Endothelial cell of umbilical vein (primary cell): ENCODE data around the gene BCL2. TPM values are rescaled to one million over a fixed set of nuclear protein-coding genes. Genes with fewer than 3 reads are reported as not detected.

Source experiments
- BruUV-seq: library from RNA; stranded (reverse); fragments of 400-500 nt; replicated peaks from 2 replicates; lab custom pipeline; 2021; lab: Mats Ljungman, UMichigan
- CTCF ChIA-PET: fragments of 300-600, 350-600 bp; sonication (Branson Sonifier 250); formaldehyde crosslinking; loops from one replicate; lab custom pipeline; 2021; ENCODE audit warnings: antibody characterized with exemption, inconsistent platforms; lab: Charles Lee
- POLR2A ChIA-PET: fragments of 300-600, 350-600 bp; sonication (Branson Sonifier 250); formaldehyde crosslinking; loops from one replicate; lab custom pipeline; 2021; ENCODE audit warnings: antibody characterized with exemption, inconsistent platforms; lab: Charles Lee
- DNase-seq: peaks from one replicate; pipeline ENCODE4 v3.0.0-alpha.2; 2011; ENCODE audit warnings: low read depth, low spot score
- FAIRE-seq: peaks from 2 replicates; lab custom pipeline; 2011; peaks lifted over from hg19 to GRCh38; lab: Jason Lieb, UNC
- H2AFZ ChIP-seq: 2 replicates; pipeline ENCODE4 v1.6.0; 2012; ENCODE audit warnings: low read depth, low read length, control low read depth, inconsistent platforms
- H3K27ac ChIP-seq: 2 replicates; pipeline ENCODE4 v1.5.1; 2011; ENCODE audit warnings: low read depth, mild to moderate bottlenecking, control low read depth, low read length, moderate library complexity; ENCODE audit not compliant: insufficient read depth
- H3K27me3 ChIP-seq, 2 experiments: 2 replicates each; pipeline versions ENCODE4 v1.6.0 to v1.6.1; 2011; ENCODE audit warnings: low read length in 2 of 2, mixed read lengths in 1 of 2; ENCODE audit not compliant: control insufficient read depth in 2 of 2, insufficient read depth in 2 of 2
- H3K36me3 ChIP-seq, 2 experiments: 2 replicates in 1 of 2; 3 replicates in 1 of 2; pipeline ENCODE4 v1.5.1; 2011; ENCODE audit warnings: low read length in 2 of 2, mild to moderate bottlenecking in 1 of 2, moderate library complexity in 1 of 2; ENCODE audit not compliant: control insufficient read depth in 2 of 2, insufficient read depth in 2 of 2; ENCODE audit errors: extremely low read depth in 1 of 2
- H3K4me1 ChIP-seq: 3 replicates; pipeline ENCODE4 v1.5.1; 2011; ENCODE audit warnings: mild to moderate bottlenecking, low read length; ENCODE audit not compliant: control insufficient read depth, insufficient read depth; ENCODE audit errors: extremely low read depth
- H3K4me2 ChIP-seq: 2 replicates; pipeline ENCODE4 v1.6.1; 2011; ENCODE audit warnings: low read length, control low read depth, mixed read lengths; ENCODE audit not compliant: insufficient read depth
- H3K4me3 ChIP-seq, 3 experiments: fragments of 200-600 bp in 1 of 3; sonication (generic), shearing (Covaris generic) in 1 of 3; replicated peaks in 1 of 3; 2 replicates each; pipeline ENCODE4 v1.5.1; 2011 to 2016; ENCODE audit warnings: control low read depth in 3 of 3, low read length in 3 of 3, mild to moderate bottlenecking in 2 of 3, inconsistent platforms in 1 of 3, low read depth in 1 of 3, moderate library complexity in 1 of 3; ENCODE audit not compliant: insufficient read depth in 1 of 3
- H3K79me2 ChIP-seq: 2 replicates; pipeline ENCODE4 v1.6.0; 2012; ENCODE audit warnings: low read length, inconsistent platforms; ENCODE audit not compliant: control insufficient read depth, insufficient read depth
- H3K9ac ChIP-seq: replicated peaks from 2 replicates; pipeline ENCODE3; 2011; ENCODE audit warnings: low read length, control low read depth; ENCODE audit not compliant: insufficient read depth; ENCODE audit errors: extremely low read depth
- H3K9me1 ChIP-seq: replicated peaks from 3 replicates; pipeline ENCODE4 v1.6.0; 2011; ENCODE audit warnings: mild to moderate bottlenecking, low read length; ENCODE audit not compliant: control insufficient read depth, insufficient read depth; ENCODE audit errors: extremely low read depth
- H3K9me3 ChIP-seq: replicated peaks from 2 replicates; pipeline ENCODE4 v1.5.1; 2012; ENCODE audit warnings: low read length, inconsistent platforms; ENCODE audit not compliant: control insufficient read depth, insufficient read depth
- H4K20me1 ChIP-seq: replicated peaks from 2 replicates; pipeline ENCODE3; 2011; ENCODE audit warnings: mild to moderate bottlenecking, low read length; ENCODE audit not compliant: control insufficient read depth, insufficient read depth; ENCODE audit errors: extremely low read depth
- EZH2 ChIP-seq: IDR thresholded peaks from 2 replicates; pipeline ENCODE4 v1.6.1; 2012; ENCODE audit warnings: borderline replicate concordance, low read depth, mild to moderate bottlenecking, moderate library complexity, low read length, inconsistent platforms; ENCODE audit not compliant: severe bottlenecking
- FOS ChIP-seq: IDR thresholded peaks from 2 replicates; pipeline ENCODE4 v1.6.1; 2011; ENCODE audit warnings: mild to moderate bottlenecking, low read length, moderate library complexity, borderline replicate concordance; ENCODE audit not compliant: insufficient read depth
- GATA2 ChIP-seq: IDR thresholded peaks from 2 replicates; pipeline ENCODE4 v1.7.0; 2011; ENCODE audit warnings: low read depth, mild to moderate bottlenecking, moderate library complexity, mixed read lengths, low read length; ENCODE audit not compliant: insufficient read length, insufficient read depth
- JUN ChIP-seq: IDR thresholded peaks from 2 replicates; pipeline ENCODE4 v1.6.1; 2011; ENCODE audit warnings: borderline replicate concordance, low read depth; ENCODE audit not compliant: insufficient read length, insufficient read depth
- MYC ChIP-seq: IDR thresholded peaks from one replicate; pipeline ENCODE4 v1.6.1; 2011; ENCODE audit warnings: mild to moderate bottlenecking, low read depth, low read length
- POLR2A ChIP-seq: IDR thresholded peaks from 2 replicates; pipeline ENCODE4 v1.6.1; 2012; ENCODE audit warnings: low read depth, mild to moderate bottlenecking, control low read depth, low read length
- POLR2AphosphoS5 ChIP-seq: IDR thresholded peaks from 2 replicates; pipeline ENCODE4 v1.6.1; 2012; ENCODE audit warnings: low read depth, mild to moderate bottlenecking, control low read depth, low read length, moderate library complexity; ENCODE audit not compliant: insufficient read depth
- dilution Hi-C: fragments of 300-500 bp; cut with MboI; formaldehyde crosslinking; loops from one replicate; pipeline ENCODE4 v1.15.0; 2019; ENCODE audit warnings: low sequenced_read_pairs; ENCODE audit not compliant: extremely low pct_ligation_motif_present
- intact Hi-C: fragments of 100-400 bp; cut with micrococcal nuclease; formaldehyde crosslinking; loops from one replicate; pipeline ENCODE4 v1.10.0; 2022
- polyA plus RNA-seq, 4 experiments: library from polyadenylated mRNA; depleted of rRNA in 3 of 4; stranded (reverse) in 3 of 4; unstranded in 1 of 4; fragments of >200 nt; gene quantifications; 2 replicates each; pipeline versions ENCODE4 v1.2.1 to v1.2.3, GENCODE V29; 2011 to 2012; ENCODE audit warnings: missing spikeins in 1 of 4
- total RNA-seq: library from RNA; stranded (reverse); gene quantifications from 2 replicates; pipeline ENCODE4 v1.2.3, GENCODE V29; 2021
- TF ChIP-seq, protein P1 (sequence below), 2 donors: IDR thresholded peaks; 1 replicate in 1 of 2; 2 replicates in 1 of 2; pipeline ENCODE4 v1.5.1; 2011; ENCODE audit warnings: low read length in 2 of 2, mild to moderate bottlenecking in 2 of 2, moderate library complexity in 2 of 2, control low read depth in 1 of 2, inconsistent platforms in 1 of 2, low read depth in 1 of 2; ENCODE audit not compliant: insufficient read depth in 1 of 2; ENCODE audit errors: extremely low read depth in 1 of 2
- TF ChIP-seq, protein P2 (sequence below): IDR thresholded peaks from 2 replicates; pipeline ENCODE4 v1.6.1; 2011; ENCODE audit not compliant: insufficient read depth, insufficient read length

BCL2 gene
- total and polyA plus RNA-seq, 2 donors (not counting 3 experiments of a cell fraction or from before 2014, with no cell fraction given) = 0.35 to 5.0 TPM

DNA sequence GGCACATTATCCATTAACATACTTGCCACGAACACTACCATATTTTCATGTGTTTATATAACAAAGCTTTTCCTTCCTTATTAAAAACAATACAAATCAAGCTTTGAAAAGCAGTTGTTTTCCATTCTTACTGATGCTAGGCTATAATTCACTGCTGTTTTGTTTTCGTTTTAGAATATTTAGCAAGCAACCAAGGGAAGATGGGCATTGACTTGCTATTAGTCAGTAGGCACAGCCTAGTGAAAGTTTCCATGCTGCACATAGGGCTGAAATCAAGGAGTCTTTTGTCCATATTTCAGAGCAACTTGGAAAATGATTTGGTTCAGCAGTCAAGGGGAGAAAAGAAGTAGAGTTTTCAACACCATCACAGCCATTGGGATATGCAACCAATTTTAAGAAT is 31.3 kb downstream of the BCL2 start:
- Histone ChIP-seq H4K20me1 (no peaks in the 10 kb centered on the region), H3K27ac (no peak overlapping the region), H2AFZ (no peak overlapping the region), H3K9me3 (no peaks in the 10 kb centered on the region), H3K36me3 (no peaks in the 10 kb centered on the region), H3K4me1 (no peaks in the 10 kb centered on the region), H3K9ac (no peak overlapping the region), H3K79me2 (no peaks in the 10 kb centered on the region), H3K4me2 (no peak overlapping the region), H3K4me3 (no peak overlapping the region), H3K9me1 (no peaks in the 10 kb centered on the region), H3K27me3 (no peaks in the 10 kb centered on the region)
- POLR2A ChIA-PET = no interaction called here
- no TSS peak for BruUV-seq
- DNase-seq (no peak), FAIRE-seq (no peak)
- dilution Hi-C loops (no loop called here), intact Hi-C loops (no loop called here)
- CTCF ChIA-PET = interaction anchor here (1.1 kb wide), 1 partner anchor 10 kb away, joined by 3 read pairs; no protein-coding TSS in a partner anchor
- TF ChIP-seq, protein P1, sequence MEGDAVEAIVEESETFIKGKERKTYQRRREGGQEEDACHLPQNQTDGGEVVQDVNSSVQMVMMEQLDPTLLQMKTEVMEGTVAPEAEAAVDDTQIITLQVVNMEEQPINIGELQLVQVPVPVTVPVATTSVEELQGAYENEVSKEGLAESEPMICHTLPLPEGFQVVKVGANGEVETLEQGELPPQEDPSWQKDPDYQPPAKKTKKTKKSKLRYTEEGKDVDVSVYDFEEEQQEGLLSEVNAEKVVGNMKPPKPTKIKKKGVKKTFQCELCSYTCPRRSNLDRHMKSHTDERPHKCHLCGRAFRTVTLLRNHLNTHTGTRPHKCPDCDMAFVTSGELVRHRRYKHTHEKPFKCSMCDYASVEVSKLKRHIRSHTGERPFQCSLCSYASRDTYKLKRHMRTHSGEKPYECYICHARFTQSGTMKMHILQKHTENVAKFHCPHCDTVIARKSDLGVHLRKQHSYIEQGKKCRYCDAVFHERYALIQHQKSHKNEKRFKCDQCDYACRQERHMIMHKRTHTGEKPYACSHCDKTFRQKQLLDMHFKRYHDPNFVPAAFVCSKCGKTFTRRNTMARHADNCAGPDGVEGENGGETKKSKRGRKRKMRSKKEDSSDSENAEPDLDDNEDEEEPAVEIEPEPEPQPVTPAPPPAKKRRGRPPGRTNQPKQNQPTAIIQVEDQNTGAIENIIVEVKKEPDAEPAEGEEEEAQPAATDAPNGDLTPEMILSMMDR (IDR thresholded peaks at IDR 0.05; ENCODE audit: extremely low read depth in 1 of 2, insufficient read depth in 1 of 2, low read depth in 1 of 2, low read length in 2 of 2) = no peak
- TF ChIP-seq EZH2 (no peak), POLR2A (no peak), JUN (no peak), MYC (no peak), POLR2AphosphoS5 (no peak), GATA2 (no peak), FOS (no peak)
- TF ChIP-seq, protein P2, sequence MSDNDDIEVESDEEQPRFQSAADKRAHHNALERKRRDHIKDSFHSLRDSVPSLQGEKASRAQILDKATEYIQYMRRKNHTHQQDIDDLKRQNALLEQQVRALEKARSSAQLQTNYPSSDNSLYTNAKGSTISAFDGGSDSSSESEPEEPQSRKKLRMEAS = no peak
